ENCODE results near the gene MNS1. TPM values are rescaled to one million over a fixed set of nuclear protein-coding genes. Genes with fewer than 3 reads are reported as not detected.

MNS1 gene
- total RNA-seq, 2 donors from 2014 or later, result 0.58 to 2.8 TPM

- intact Hi-C loops (cut with DNase I), result no loop called here
- Histone ChIP-seq H3K27me3 (no peaks in the 10 kb centered on the region), H3K27ac (no peak overlapping the region)
Measured at GRCh38 chr15:56475351-56475750, 10.4 kb upstream of the MNS1 start.

GRCh38 chr15:56473017-56473416 lies 8.1 kb upstream of the MNS1 start:
- no peak overlapping the region for H3K4me3 ChIP-seq
- intact Hi-C loops (cut with DNase I), result no loop called here
- no peaks in the 10 kb centered on the region for H3K27me3 ChIP-seq
- H3K9me3 ChIP-seq, result no peaks in the 10 kb centered on the region
- H3K9ac ChIP-seq (ENCODE audit: low read depth in 2 of 2, low read length in 2 of 2), result no peak overlapping the region
- no peak overlapping the region for H3K27ac ChIP-seq
- H3K4me1 ChIP-seq, result no peaks in the 10 kb centered on the region
- no peaks in the 10 kb centered on the region for H3K36me3 ChIP-seq
- no peak for DNase-seq
- no peak for TF ChIP-seq CTCF (IDR thresholded peaks at IDR 0.05)

More at GRCh38 chr15:56475351-56475750, 10.4 kb upstream of the MNS1 start:
- Histone ChIP-seq H3K36me3 (no peaks in the 10 kb centered on the region), H3K4me1 (no peaks in the 10 kb centered on the region), H3K9ac (ENCODE audit: low read depth in 2 of 2, low read length in 2 of 2) (no peak overlapping the region), H3K4me3 (no peak overlapping the region), H3K9me3 (no peaks in the 10 kb centered on the region)
- no peak for TF ChIP-seq CTCF (IDR thresholded peaks at IDR 0.05)
- DNase-seq, result no peak

- Histone ChIP-seq H3K4me1 (no peaks in the 10 kb centered on the region), H3K4me3 (no peak overlapping the region), H3K27ac (no peak overlapping the region), H3K9ac (ENCODE audit: low read depth in 2 of 2, low read length in 2 of 2) (no peak overlapping the region), H3K36me3 (no peaks in the 10 kb centered on the region), H3K9me3 (no peaks in the 10 kb centered on the region), H3K27me3 (no peaks in the 10 kb centered on the region)
- intact Hi-C loops (cut with DNase I), result no loop called here
- DNase-seq, result no peak
- no peak for TF ChIP-seq CTCF (IDR thresholded peaks at IDR 0.05)
Measured at GRCh38 chr15:56472278-56472677, 7.3 kb upstream of the MNS1 start.

GRCh38 chr15:56471440-56472069 lies 6.6 kb upstream of the MNS1 start:
- no peaks in the 10 kb centered on the region for H3K36me3 ChIP-seq
- H3K27ac ChIP-seq, result no peak overlapping the region
- H3K9ac ChIP-seq (ENCODE audit: low read depth in 2 of 2, low read length in 2 of 2), result no peak overlapping the region
- DNase-seq, result no peak
- H3K27me3 ChIP-seq, result no peaks in the 10 kb centered on the region
- intact Hi-C loops (cut with DNase I), result no loop called here
- H3K4me3 ChIP-seq, result no peak overlapping the region
- H3K4me1 ChIP-seq, result no peaks in the 10 kb centered on the region
- no peak for TF ChIP-seq CTCF (IDR thresholded peaks at IDR 0.05)
- no peaks in the 10 kb centered on the region for H3K9me3 ChIP-seq

GRCh38 chr15:56469483-56469882 lies 4.5 kb upstream of the MNS1 start:
- intact Hi-C loops (cut with DNase I), result no loop called here
- TF ChIP-seq CTCF (IDR thresholded peaks at IDR 0.05), result no peak
- H3K27ac ChIP-seq, result no peak overlapping the region
- no peaks in the 10 kb centered on the region for H3K9me3 ChIP-seq
- H3K27me3 ChIP-seq, result no peaks in the 10 kb centered on the region
- H3K36me3 ChIP-seq, result no peaks in the 10 kb centered on the region
- H3K4me1 ChIP-seq, result no peaks in the 10 kb centered on the region
- H3K4me3 ChIP-seq, result no peak overlapping the region
- DNase-seq, result no peak
- no peak overlapping the region for H3K9ac ChIP-seq (ENCODE audit: low read depth in 2 of 2, low read length in 2 of 2)

Measured in colonic mucosa (tissue), 4 donors.